Lower leg skin (tissue), 3 donors: ENCODE data around the gene PEX6.

Experiments used
- CTCF ChIP-seq, 3 donors: fragments of 450-650 bp; IDR thresholded peaks; one replicate each; pipeline ENCODE4 v1.5.1; 2016; ENCODE audit warnings: antibody characterized with exemption in 3 of 3, mild to moderate bottlenecking in 3 of 3, moderate library complexity in 2 of 3
- POLR2A ChIP-seq, 2 donors: fragments of 450-650 bp; IDR thresholded peaks; one replicate each; pipeline ENCODE4 v1.6.1; 2016 to 2017; ENCODE audit warnings: antibody characterized with exemption in 2 of 2, mild to moderate bottlenecking in 1 of 2, moderate library complexity in 1 of 2

GRCh38 chr6:42979523-42980177 is 669 bp upstream of the PEX6 start:
- TF ChIP-seq CTCF (IDR thresholded peaks at IDR 0.05) (no peak), POLR2A (IDR thresholded peaks at IDR 0.05) (no peak)
